ENCODE data around the gene CALD1. TPM values are rescaled to one million over a fixed set of nuclear protein-coding genes. Genes with fewer than 3 reads are reported as not detected.

The CALD1 gene
- total and polyA plus RNA-seq, 2 experiments from 2014 or later, result 132 to 842 TPM

DNA sequence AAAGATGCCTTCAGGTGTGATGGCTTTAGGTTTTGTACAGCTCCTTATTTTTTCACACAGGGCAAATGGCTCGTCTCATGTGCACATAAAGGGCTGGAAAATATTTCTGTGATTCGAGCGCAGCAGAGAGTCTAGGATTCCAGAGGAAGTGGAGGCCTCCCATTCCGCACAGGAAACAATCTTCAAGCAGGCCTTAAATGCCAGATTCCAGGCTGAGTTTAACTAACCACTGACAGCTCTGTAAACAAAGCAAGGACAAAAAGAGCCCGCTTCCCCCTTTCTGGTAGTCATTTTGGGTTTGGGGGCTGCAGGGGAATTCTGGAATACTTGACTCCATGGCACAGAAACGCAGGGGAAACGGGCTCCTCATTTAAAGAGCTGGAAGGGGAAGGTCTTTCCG, 87.2 kb downstream of the CALD1 start (continued):
- no peak for TF ChIP-seq CREB1 (CRISPR knock-in tag; IDR thresholded peaks at IDR 0.05; ENCODE audit: low read depth)
- TF ChIP-seq, protein P1, sequence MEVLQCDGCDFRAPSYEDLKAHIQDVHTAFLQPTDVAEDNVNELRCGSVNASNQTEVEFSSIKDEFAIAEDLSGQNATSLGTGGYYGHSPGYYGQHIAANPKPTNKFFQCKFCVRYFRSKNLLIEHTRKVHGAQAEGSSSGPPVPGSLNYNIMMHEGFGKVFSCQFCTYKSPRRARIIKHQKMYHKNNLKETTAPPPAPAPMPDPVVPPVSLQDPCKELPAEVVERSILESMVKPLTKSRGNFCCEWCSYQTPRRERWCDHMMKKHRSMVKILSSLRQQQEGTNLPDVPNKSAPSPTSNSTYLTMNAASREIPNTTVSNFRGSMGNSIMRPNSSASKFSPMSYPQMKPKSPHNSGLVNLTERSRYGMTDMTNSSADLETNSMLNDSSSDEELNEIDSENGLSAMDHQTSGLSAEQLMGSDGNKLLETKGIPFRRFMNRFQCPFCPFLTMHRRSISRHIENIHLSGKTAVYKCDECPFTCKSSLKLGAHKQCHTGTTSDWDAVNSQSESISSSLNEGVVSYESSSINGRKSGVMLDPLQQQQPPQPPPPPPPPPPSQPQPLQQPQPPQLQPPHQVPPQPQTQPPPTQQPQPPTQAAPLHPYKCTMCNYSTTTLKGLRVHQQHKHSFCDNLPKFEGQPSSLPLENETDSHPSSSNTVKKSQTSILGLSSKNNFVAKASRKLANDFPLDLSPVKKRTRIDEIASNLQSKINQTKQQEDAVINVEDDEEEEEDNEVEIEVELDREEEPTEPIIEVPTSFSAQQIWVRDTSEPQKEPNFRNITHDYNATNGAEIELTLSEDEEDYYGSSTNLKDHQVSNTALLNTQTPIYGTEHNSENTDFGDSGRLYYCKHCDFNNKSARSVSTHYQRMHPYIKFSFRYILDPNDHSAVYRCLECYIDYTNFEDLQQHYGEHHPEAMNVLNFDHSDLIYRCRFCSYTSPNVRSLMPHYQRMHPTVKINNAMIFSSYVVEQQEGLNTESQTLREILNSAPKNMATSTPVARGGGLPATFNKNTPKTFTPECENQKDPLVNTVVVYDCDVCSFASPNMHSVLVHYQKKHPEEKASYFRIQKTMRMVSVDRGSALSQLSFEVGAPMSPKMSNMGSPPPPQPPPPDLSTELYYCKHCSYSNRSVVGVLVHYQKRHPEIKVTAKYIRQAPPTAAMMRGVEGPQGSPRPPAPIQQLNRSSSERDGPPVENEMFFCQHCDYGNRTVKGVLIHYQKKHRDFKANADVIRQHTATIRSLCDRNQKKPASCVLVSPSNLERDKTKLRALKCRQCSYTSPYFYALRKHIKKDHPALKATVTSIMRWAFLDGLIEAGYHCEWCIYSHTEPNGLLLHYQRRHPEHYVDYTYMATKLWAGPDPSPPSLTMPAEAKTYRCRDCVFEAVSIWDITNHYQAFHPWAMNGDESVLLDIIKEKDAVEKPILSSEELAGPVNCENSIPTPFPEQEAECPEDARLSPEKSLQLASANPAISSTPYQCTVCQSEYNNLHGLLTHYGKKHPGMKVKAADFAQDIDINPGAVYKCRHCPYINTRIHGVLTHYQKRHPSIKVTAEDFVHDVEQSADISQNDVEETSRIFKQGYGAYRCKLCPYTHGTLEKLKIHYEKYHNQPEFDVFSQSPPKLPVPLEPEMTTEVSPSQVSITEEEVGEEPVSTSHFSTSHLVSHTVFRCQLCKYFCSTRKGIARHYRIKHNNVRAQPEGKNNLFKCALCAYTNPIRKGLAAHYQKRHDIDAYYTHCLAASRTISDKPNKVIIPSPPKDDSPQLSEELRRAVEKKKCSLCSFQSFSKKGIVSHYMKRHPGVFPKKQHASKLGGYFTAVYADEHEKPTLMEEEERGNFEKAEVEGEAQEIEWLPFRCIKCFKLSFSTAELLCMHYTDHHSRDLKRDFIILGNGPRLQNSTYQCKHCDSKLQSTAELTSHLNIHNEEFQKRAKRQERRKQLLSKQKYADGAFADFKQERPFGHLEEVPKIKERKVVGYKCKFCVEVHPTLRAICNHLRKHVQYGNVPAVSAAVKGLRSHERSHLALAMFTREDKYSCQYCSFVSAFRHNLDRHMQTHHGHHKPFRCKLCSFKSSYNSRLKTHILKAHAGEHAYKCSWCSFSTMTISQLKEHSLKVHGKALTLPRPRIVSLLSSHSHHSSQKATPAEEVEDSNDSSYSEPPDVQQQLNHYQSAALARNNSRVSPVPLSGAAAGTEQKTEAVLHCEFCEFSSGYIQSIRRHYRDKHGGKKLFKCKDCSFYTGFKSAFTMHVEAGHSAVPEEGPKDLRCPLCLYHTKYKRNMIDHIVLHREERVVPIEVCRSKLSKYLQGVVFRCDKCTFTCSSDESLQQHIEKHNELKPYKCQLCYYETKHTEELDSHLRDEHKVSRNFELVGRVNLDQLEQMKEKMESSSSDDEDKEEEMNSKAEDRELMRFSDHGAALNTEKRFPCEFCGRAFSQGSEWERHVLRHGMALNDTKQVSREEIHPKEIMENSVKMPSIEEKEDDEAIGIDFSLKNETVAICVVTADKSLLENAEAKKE (CRISPR knock-in tag; IDR thresholded peaks at IDR 0.05), result no peak
- no peak for TF ChIP-seq ZNF114 (CRISPR knock-in tag; IDR thresholded peaks at IDR 0.05)
- no peak for TF ChIP-seq STAT1 (IDR thresholded peaks at IDR 0.05; ENCODE audit: unreplicated experiment)
- TF ChIP-seq, protein P2, sequence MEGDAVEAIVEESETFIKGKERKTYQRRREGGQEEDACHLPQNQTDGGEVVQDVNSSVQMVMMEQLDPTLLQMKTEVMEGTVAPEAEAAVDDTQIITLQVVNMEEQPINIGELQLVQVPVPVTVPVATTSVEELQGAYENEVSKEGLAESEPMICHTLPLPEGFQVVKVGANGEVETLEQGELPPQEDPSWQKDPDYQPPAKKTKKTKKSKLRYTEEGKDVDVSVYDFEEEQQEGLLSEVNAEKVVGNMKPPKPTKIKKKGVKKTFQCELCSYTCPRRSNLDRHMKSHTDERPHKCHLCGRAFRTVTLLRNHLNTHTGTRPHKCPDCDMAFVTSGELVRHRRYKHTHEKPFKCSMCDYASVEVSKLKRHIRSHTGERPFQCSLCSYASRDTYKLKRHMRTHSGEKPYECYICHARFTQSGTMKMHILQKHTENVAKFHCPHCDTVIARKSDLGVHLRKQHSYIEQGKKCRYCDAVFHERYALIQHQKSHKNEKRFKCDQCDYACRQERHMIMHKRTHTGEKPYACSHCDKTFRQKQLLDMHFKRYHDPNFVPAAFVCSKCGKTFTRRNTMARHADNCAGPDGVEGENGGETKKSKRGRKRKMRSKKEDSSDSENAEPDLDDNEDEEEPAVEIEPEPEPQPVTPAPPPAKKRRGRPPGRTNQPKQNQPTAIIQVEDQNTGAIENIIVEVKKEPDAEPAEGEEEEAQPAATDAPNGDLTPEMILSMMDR (conservative IDR thresholded peaks at IDR 0.05; ENCODE audit: low read depth in 2 of 2), result no peak

DNA sequence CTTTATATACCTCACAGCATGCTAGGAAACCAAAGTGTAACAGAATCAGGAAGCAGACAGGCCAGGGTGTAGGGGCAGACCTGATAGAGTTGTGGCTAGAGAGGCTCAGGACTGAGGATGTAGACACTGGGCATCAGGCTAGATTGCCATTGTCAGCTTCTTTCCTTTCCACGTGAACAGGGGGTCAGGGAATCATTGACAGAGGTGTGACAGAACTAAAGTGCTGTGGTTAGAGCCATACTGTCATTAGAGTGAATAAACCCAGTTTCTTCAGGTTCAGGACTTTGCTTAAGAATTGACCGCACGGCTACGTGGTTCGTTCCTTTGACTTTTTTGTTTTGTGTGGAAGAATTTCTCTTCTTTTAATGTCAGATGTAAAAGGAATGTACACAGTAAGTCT, 90.7 kb downstream of the CALD1 start:
- no peaks in the 10 kb centered on the region for H3K9me2 ChIP-seq (ENCODE audit: insufficient read depth)
- no peaks in the 10 kb centered on the region for H3F3A ChIP-seq (replicated peaks; ENCODE audit: low read depth)
- H3K4me1 ChIP-seq (ENCODE audit: insufficient read depth), result peaks cover 26% of the 10 kb centered on the region
- no peak overlapping the region for H3K4me3 Mint-ChIP-seq
- H3K36me3 Mint-ChIP-seq (ENCODE audit: low read depth), result peaks cover 16% of the 10 kb centered on the region
- H3K27me3 Mint-ChIP-seq (ENCODE audit: insufficient read depth, low read depth, poor library complexity), result peaks cover 4% of the 10 kb centered on the region
- H3K36me3 ChIP-seq (ENCODE audit: insufficient read depth), result 0 out of 2 replicates have a peak, but pooled peaks cover 5% of the 10 kb centered on the region
- H3K4me2 ChIP-seq, result no peak overlapping the region
- H4K20me1 ChIP-seq (replicated peaks; ENCODE audit: insufficient read depth), result no peaks in the 10 kb centered on the region; the same call in 1 of the 2 replicates
- H3K27me3 ChIP-seq (ENCODE audit: insufficient read depth), result no peaks in the 10 kb centered on the region
- no peak overlapping the region; the same call in 1 of the 2 replicates for H3K27ac Mint-ChIP-seq
- DNase-seq (ENCODE audit: low spot score), result no peak
- no peaks in the 10 kb centered on the region; the same call in 1 of the 2 replicates for H3K79me2 ChIP-seq (replicated peaks; ENCODE audit: insufficient read depth)
- no peaks in the 10 kb centered on the region for H3K9me3 Mint-ChIP-seq
- H2AFZ ChIP-seq, result no peak overlapping the region
- H3K27ac ChIP-seq (ENCODE audit: low read depth), result no peak overlapping the region
- peaks cover 31% of the 10 kb centered on the region for H3K4me1 Mint-ChIP-seq
- no peak for ATAC-seq
- H3K4me3 ChIP-seq, result no peak overlapping the region
- TF ChIP-seq CREB1 (CRISPR knock-in tag; IDR thresholded peaks at IDR 0.05; ENCODE audit: low read depth), result no peak
- no peak for TF ChIP-seq JUNB (IDR thresholded peaks at IDR 0.05; ENCODE audit: unreplicated experiment)
- TF ChIP-seq EZH2phosphoT487 (IDR thresholded peaks at IDR 0.05; ENCODE audit: unreplicated experiment), result no peak
- TF ChIP-seq STAT1 (IDR thresholded peaks at IDR 0.05; ENCODE audit: unreplicated experiment), result no peak
- TF ChIP-seq, protein P1 (CRISPR knock-in tag; IDR thresholded peaks at IDR 0.05), result no peak
- no peak for TF ChIP-seq POLR2AphosphoS5 (IDR thresholded peaks at IDR 0.05; ENCODE audit: low read depth)

All from GM23338 (cell line).